GM19455 (cell line): ENCODE data around the gene RAC2.
"Not testable (repeated sequence)": the region's sequence is repeated elsewhere in the genome, so short reads cannot be mapped to it uniquely, and the experiment has no call there.

Experiments
- ATAC-seq: cut with Tn5 transposase; IDR thresholded peaks from one replicate; pipeline ENCODE4 v1.9.1; 2021; ENCODE audit not compliant: unreplicated experiment

The RAC2 gene

GRCh38 chr22:37206841-37207821, 36.9 kb downstream of the RAC2 start:
- no peak for ATAC-seq

GRCh38 chr22:37206118-37206840, 37.8 kb downstream of the RAC2 start:
- no peak for ATAC-seq

- ATAC-seq: no peak
Measured at GRCh38 chr22:37205046-37205445, 39.0 kb downstream of the RAC2 start.

DNA sequence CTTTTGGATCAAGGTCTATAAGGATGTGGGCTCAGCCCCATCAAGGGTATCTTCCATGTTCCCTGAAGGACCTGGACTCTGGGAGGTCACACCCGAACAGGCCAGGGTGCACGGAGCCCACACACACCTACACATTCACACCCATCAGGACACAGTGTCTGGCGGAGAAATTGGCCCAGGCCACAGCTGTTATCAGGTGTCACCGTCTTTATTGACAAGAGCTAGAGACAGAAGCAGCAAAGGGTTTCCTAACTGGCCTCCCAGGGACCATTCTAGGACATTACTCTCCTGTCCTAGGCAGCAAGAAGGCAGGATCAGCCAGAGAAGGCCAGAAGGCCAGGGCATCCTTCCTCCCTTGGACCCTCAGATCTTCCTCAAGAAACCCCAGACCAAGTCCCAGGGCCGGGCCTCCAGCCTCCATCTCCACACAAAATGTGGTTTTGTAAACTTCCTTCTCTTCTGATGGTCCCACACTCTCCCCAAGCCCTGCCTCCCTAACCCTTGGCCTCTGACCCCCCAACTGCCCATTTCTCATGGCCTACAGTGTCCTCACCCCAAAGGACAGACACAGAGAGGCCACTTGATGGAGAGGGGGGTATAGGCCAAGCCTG, 39.9 kb downstream of the RAC2 start:
- ATAC-seq: no peak

DNA sequence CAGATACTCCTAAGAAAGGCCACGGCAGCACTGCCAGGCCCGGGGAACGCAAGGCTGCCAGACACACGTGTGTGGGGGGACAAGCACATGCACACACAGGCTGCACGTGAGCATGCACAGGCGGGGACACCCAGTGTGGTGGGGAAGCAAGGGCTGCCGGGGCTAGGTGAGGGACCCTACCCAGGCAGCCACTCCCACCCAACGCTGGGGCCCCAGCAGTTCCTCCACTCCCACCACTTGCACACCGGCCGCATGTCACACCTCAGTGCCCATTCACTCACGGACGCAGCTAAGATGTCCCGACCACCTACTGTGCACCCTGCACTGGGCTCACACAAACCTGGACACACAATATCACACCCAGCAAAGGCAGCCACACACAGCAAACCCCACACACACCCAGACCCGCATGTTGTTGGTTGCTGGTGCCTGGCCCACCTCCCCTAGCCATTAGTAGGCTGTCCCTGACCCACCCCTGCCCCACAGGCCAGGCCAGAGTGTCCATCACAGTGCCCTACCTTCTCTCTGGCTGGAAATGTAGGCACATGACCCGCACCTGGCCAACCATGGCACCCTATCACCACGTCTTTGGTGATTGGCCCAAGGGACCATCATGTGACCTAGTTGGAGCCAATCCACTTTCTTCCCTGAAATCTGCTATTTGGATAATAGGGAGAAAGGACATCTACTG, 40.6 kb downstream of the RAC2 start:
- no peak for ATAC-seq

- no peak for ATAC-seq
Measured at GRCh38 chr22:37202716-37203115, 41.4 kb downstream of the RAC2 start.

- no peak for ATAC-seq
Measured at GRCh38 chr22:37202001-37202555, 42.0 kb downstream of the RAC2 start.

GRCh38 chr22:37201443-37201820, 42.6 kb downstream of the RAC2 start:
- ATAC-seq: not testable (repeated sequence)

GRCh38 chr22:37199760-37200108, 44.3 kb downstream of the RAC2 start:
- ATAC-seq: no peak

DNA sequence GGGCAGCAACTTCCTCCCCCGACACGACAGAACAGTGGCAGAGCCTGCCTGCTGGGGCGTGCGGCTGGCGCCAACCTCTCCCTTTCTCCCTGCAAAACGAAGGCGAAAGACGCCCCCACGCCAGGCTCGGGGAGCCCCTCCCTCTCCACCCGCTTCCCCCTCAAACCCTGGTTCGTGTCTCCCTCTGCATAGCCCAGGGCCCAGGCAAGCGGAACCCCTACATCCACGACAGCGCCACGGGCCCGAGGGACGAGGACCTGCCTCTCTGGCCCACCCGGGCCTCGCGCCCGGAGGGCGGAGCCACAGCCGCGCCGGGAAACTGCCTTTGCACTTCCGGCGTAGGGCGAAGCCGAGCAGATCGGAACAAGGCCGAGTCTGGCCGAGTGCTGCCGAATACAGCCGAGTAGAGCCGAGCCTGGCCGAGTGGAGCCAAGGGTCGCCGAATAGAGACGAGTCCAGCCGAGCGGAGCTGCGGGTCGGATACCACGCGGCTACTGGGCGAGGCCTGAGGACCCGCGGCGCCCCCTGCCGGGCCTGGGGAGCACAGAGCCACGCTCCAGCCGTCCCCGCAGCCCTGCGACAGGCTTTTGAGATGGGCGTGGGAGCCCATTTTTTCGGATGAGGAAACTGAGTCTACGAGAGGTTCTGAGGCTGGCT, 44.8 kb downstream of the RAC2 start:
- peak; percentile 89 for ATAC-seq

- ATAC-seq: no peak
Measured at GRCh38 chr22:37198258-37199102, 45.6 kb downstream of the RAC2 start.

DNA sequence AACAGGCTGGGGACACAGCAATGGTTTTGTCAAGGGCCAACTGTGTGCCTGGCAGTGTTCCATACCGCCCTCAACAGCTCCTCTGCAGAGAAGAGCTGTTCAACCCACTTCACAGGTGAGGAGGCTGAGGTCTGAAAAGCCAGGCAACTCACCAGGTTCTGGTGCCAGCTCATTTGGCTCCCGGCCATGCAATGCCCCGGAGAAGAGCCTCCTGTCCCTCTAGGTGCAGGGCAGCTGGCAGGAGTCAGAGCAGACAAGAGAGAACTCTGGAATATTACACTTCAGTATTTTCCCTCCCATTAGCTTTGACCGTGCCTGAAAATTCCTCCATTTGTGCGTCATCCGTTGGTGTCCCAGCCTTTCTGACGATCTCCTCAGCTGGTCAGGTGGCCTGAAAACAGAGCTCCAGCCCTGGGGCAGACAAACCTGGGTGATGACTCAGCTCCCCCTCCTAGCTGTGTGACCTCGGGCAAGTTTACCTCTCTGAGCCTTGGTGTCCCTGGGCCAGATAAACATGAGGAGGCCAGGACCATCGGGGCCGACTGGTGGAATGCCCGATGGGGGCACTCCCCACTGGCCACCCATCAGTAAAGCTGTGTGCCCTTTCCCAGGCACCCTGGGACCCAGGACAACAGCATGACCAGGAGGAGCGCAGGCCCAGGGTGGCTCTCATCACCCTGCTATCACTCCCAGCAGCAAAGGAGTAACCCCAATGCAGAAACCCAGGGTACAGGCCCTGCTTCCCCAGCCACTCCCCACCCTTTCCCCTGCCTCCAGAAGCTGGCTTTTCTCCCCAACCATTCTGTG, 46.4 kb downstream of the RAC2 start:
- no peak for ATAC-seq

DNA sequence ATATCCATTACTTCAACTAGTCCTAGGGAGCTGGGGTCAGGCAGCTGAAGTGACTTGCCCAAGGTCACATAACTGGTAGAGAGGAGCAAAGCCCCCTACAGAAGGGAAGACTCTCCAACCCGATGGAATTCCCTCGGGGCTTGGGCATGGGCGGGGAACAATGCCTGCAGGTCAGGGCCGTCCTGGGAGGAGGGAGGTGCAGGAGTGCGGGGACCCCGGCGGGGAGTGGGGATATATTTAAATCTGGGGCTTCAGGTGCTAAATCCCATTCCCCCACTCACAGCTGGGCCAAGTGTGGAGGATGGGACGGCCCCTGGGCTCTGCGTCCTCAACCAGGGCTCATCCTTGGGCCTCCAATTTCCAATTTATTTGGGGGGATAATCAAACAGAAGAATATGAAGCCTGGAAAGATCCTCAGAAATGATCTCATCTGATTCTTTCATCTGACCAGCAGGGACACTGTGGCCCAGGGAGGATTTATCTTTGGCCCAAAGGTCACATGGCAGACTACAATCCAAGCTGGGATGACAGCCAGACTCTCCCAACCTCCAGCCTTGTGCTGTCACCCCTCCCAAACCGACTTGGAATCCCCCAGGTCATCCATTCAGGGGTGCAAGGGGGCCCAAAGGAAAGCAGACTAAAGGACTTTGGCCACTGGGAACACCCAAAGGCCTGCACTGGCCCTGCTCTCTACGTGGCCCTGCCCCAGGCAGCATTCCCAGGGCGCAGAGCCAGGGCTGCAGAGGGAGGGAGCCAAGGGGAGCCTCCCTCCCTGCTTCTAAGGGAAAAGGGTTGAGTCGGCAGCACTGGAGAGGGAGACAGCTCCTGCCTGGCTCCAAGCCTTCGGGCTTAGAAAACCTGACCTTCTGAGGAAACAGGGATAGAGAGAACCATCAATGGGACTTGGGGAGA, 47.3 kb downstream of the RAC2 start:
- ATAC-seq: no peak

- ATAC-seq: no peak
Measured at GRCh38 chr22:37195921-37196320, 48.1 kb downstream of the RAC2 start.

DNA sequence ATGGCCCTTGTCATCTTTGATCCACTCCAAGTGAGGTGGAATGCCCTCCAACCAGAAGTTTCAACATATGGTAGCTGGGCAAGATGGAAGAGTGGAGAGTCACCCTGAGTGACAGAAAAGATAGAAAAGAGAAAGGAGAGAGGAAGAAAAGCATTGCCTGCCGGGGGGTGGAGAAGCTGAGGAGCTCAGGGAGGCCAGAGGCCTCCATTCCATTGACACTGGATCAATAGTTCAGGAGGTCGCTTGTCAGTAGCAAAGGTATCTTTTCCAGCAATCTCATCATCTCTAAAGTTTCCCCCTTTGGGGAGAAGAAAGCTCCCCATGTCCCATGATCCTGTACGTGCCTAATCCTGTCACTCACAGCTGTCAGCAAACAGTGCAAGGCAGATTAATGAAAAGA, 49.3 kb downstream of the RAC2 start:
- ATAC-seq: no peak

- ATAC-seq: no peak
Measured at GRCh38 chr22:37193629-37194191, 50.4 kb downstream of the RAC2 start.

GRCh38 chr22:37192741-37193140, 51.3 kb downstream of the RAC2 start:
- ATAC-seq: no peak
